OCI-LY1 (cell line): ENCODE data around the gene TUBE1.
"Not testable (repeated sequence)": the region's sequence is repeated elsewhere in the genome, so short reads cannot be mapped to it uniquely, and the experiment has no call there.

ENCODE experiments used
- H2AFZ ChIP-seq: fragments of 200-600 bp; sonication (generic), shearing (Covaris generic); 2 replicates; pipeline ENCODE4 v1.6.0; 2014; ENCODE audit warnings: antibody characterized with exemption, mild to moderate bottlenecking, low read length
- H3F3A ChIP-seq: fragments of 200-600 bp; sonication (generic), shearing (Covaris generic); 2 replicates; pipeline ENCODE4 v1.6.0; 2014; ENCODE audit warnings: mild to moderate bottlenecking, antibody characterized with exemption, low read length, moderate library complexity; ENCODE audit not compliant: insufficient read depth
- H3K27ac ChIP-seq: fragments of 200-600 bp; sonication (generic); 2 replicates; pipeline ENCODE4 v1.5.1; 2014; ENCODE audit warnings: low read length, mixed run types, mild to moderate bottlenecking, low read depth; ENCODE audit not compliant: poor library complexity, severe bottlenecking
- H3K27me3 ChIP-seq: fragments of 200-600 bp; sonication (generic); 2 replicates; pipeline ENCODE4 v1.6.0; 2014; ENCODE audit warnings: antibody characterized with exemption, mild to moderate bottlenecking, low read length, moderate library complexity; ENCODE audit not compliant: insufficient read depth
- H3K36me3 ChIP-seq: fragments of 200-600 bp; sonication (generic); 2 replicates; pipeline ENCODE4 v1.6.1; 2014; ENCODE audit warnings: mild to moderate bottlenecking, antibody characterized with exemption, low read length, moderate library complexity, mixed read lengths; ENCODE audit not compliant: insufficient read depth
- H3K4me1 ChIP-seq: fragments of 200-600 bp; sonication (generic); 2 replicates; pipeline ENCODE4 v1.5.1; 2014; ENCODE audit warnings: mild to moderate bottlenecking, low read length, moderate library complexity; ENCODE audit not compliant: insufficient read depth, severe bottlenecking
- H3K4me2 ChIP-seq: fragments of 200-600 bp; sonication (generic), shearing (Covaris generic); 2 replicates; pipeline ENCODE4 v1.6.1; 2014; ENCODE audit warnings: low read length
- H3K4me3 ChIP-seq: fragments of 200-600 bp; sonication (generic); 2 replicates; pipeline ENCODE4 v1.5.1; 2014; ENCODE audit warnings: low read length, low read depth, mild to moderate bottlenecking, mixed read lengths; ENCODE audit not compliant: poor library complexity, severe bottlenecking
- H3K79me2 ChIP-seq: fragments of 200-600 bp; shearing (Covaris generic); 2 replicates; pipeline ENCODE4 v1.6.1; 2016; ENCODE audit warnings: mixed run types, low read length, mixed read lengths; ENCODE audit not compliant: insufficient read depth
- H3K9ac ChIP-seq: fragments of 200-600 bp; sonication (generic), shearing (Covaris generic); 2 replicates; pipeline ENCODE4 v1.6.1; 2014; ENCODE audit warnings: mild to moderate bottlenecking, low read length, mixed read lengths
- H3K9me2 ChIP-seq: fragments of 200-600 bp; sonication (generic), shearing (Covaris generic); 2 replicates; pipeline ENCODE4 v1.6.1; 2014; ENCODE audit warnings: low read depth, mild to moderate bottlenecking, low read length, mixed read lengths
- H3K9me3 ChIP-seq: fragments of 200-600 bp; shearing (Covaris generic); 2 replicates; pipeline ENCODE4 v1.6.1; 2014; ENCODE audit warnings: low read length, mixed read lengths
- H4K20me1 ChIP-seq: fragments of 200-600 bp; sonication (generic), shearing (Covaris generic); 2 replicates; pipeline ENCODE4 v1.6.0; 2016; ENCODE audit warnings: mild to moderate bottlenecking, low read length; ENCODE audit not compliant: insufficient read depth
- CTCF ChIP-seq: fragments of 200-600 bp; sonication (generic), shearing (Covaris generic); IDR thresholded peaks from 2 replicates; pipeline ENCODE4 v1.5.1; 2017; ENCODE audit warnings: mild to moderate bottlenecking, antibody characterized with exemption, low read length, moderate library complexity, mixed read lengths
- EZH2 ChIP-seq: fragments of 200-600 bp; sonication (generic), shearing (Covaris generic); IDR thresholded peaks from 2 replicates; pipeline ENCODE4 v1.8.0; 2017; ENCODE audit warnings: borderline replicate concordance, mixed run types, mild to moderate bottlenecking, antibody characterized with exemption, low read length, moderate library complexity, mixed read lengths

TUBE1 gene

GRCh38 chr6:112054001-112054400, 33.3 kb downstream of the TUBE1 start, which contains the start of gene CCN6:
Gene CCN6, plus strand, starts transcription at chr6:112054104. Its CDS starts 254 bp downstream, at chr6:112054358.
- H3K4me2 ChIP-seq, result no peak within 1 kb of the TSS
- H2AFZ ChIP-seq, result no peak within 1 kb of the TSS
- H3K27me3 ChIP-seq, result peaks cover 3% of the 10 kb centered on the region; the same call in 1 of the 2 replicates
- no peaks in the 10 kb centered on the region for H3K9me2 ChIP-seq
- no peaks in the 10 kb centered on the region for H4K20me1 ChIP-seq
- TF ChIP-seq CTCF (no peak), EZH2 (no peak)
- no peaks in the 10 kb centered on the region for H3K4me1 ChIP-seq
- H3K9me3 ChIP-seq, result no peaks in the 10 kb centered on the region
- no peak within 1 kb of the TSS for H3K27ac ChIP-seq
- H3K9ac ChIP-seq, result no peak within 1 kb of the TSS
- no peaks in the 10 kb centered on the region for H3K36me3 ChIP-seq
- H3K4me3 ChIP-seq, result no peak within 1 kb of the TSS
- no peaks in the 10 kb centered on the region for H3K79me2 ChIP-seq
- no peaks in the 10 kb centered on the region for H3F3A ChIP-seq

- not testable (repeated sequence) for H3K9me2 ChIP-seq, H4K20me1 ChIP-seq, H3K9me3 ChIP-seq, H2AFZ ChIP-seq, H3F3A ChIP-seq, H3K27me3 ChIP-seq, H3K4me3 ChIP-seq, H3K4me1 ChIP-seq, H3K27ac ChIP-seq, H3K79me2 ChIP-seq, H3K36me3 ChIP-seq, H3K9ac ChIP-seq, H3K4me2 ChIP-seq
Observed at GRCh38 chr6:112051251-112051740, 36.0 kb downstream of the TUBE1 start.

GRCh38 chr6:112050429-112050828, 36.9 kb downstream of the TUBE1 start:
- H3K9me3 ChIP-seq, result no peaks in the 10 kb centered on the region
- no peaks in the 10 kb centered on the region for H3K79me2 ChIP-seq
- H3K27ac ChIP-seq, result no peak overlapping the region
- no peak overlapping the region for H2AFZ ChIP-seq
- H3K27me3 ChIP-seq, result no peaks in the 10 kb centered on the region; the same call in 1 of the 2 replicates
- no peak overlapping the region for H3K4me3 ChIP-seq
- H3K4me2 ChIP-seq, result no peak overlapping the region
- H3K36me3 ChIP-seq, result no peaks in the 10 kb centered on the region
- no peak overlapping the region for H3K9ac ChIP-seq
- H4K20me1 ChIP-seq, result no peaks in the 10 kb centered on the region
- H3K4me1 ChIP-seq, result no peaks in the 10 kb centered on the region
- TF ChIP-seq EZH2 (no peak), CTCF (no peak)
- H3F3A ChIP-seq, result no peaks in the 10 kb centered on the region
- no peaks in the 10 kb centered on the region for H3K9me2 ChIP-seq

- no peak overlapping the region for H3K4me2 ChIP-seq
- H3F3A ChIP-seq, result no peaks in the 10 kb centered on the region
- no peak overlapping the region for H2AFZ ChIP-seq
- no peaks in the 10 kb centered on the region for H3K4me1 ChIP-seq
- H3K9me2 ChIP-seq, result no peaks in the 10 kb centered on the region
- no peak for TF ChIP-seq CTCF
- TF ChIP-seq EZH2, result no peak
- H3K9me3 ChIP-seq, result no peaks in the 10 kb centered on the region
- no peak overlapping the region for H3K9ac ChIP-seq
- no peak overlapping the region for H3K27ac ChIP-seq
- H3K36me3 ChIP-seq, result no peaks in the 10 kb centered on the region
- no peaks in the 10 kb centered on the region for H3K79me2 ChIP-seq
- no peaks in the 10 kb centered on the region; the same call in 1 of the 2 replicates for H3K27me3 ChIP-seq
- no peaks in the 10 kb centered on the region for H4K20me1 ChIP-seq
- H3K4me3 ChIP-seq, result no peak overlapping the region
Observed at GRCh38 chr6:112049996-112050395, 37.3 kb downstream of the TUBE1 start.
